Activated T-cell treated with anti-CD3 and anti-CD28 coated beads, Interleukin-2, amount 50 U/mL, for 24 hours (primary cell): ENCODE measurements around the gene NSUN7.

Experiments
- DNase-seq: peaks from one replicate; pipeline ENCODE4 v3.0.0-alpha.2; 2020
- H3K27ac Mint-ChIP-seq: 2 replicates; pipeline ENCODE4 v1.8.0; 2020; ENCODE audit warnings: mild to moderate bottlenecking, mixed read lengths
- H3K27me3 Mint-ChIP-seq: 2 replicates; pipeline ENCODE4 v1.8.0; 2020; ENCODE audit warnings: mixed read lengths
- H3K36me3 Mint-ChIP-seq: 2 replicates; pipeline ENCODE4 v1.8.0; 2020; ENCODE audit warnings: low read depth, mixed read lengths
- H3K4me1 Mint-ChIP-seq: 2 replicates; pipeline ENCODE4 v1.8.0; 2020; ENCODE audit warnings: low read depth, mixed read lengths
- H3K4me3 Mint-ChIP-seq: 2 replicates; pipeline ENCODE4 v1.8.0; 2020; ENCODE audit warnings: mild to moderate bottlenecking, moderate library complexity, mixed read lengths
- H3K9me3 Mint-ChIP-seq: 2 replicates; pipeline ENCODE4 v1.8.0; 2020; ENCODE audit warnings: mixed read lengths

The NSUN7 gene

GRCh38 chr4:40840985-40841571 lies 91.3 kb downstream of the NSUN7 start:
- no peaks in the 10 kb centered on the region for H3K9me3 Mint-ChIP-seq
- peaks cover 4% of the 10 kb centered on the region for H3K27me3 Mint-ChIP-seq
- no peak overlapping the region for H3K27ac Mint-ChIP-seq
- peak; percentile 83 for DNase-seq
- H3K4me3 Mint-ChIP-seq: no peak overlapping the region
- no peaks in the 10 kb centered on the region for H3K36me3 Mint-ChIP-seq
- peaks cover 7% of the 10 kb centered on the region for H3K4me1 Mint-ChIP-seq

DNA sequence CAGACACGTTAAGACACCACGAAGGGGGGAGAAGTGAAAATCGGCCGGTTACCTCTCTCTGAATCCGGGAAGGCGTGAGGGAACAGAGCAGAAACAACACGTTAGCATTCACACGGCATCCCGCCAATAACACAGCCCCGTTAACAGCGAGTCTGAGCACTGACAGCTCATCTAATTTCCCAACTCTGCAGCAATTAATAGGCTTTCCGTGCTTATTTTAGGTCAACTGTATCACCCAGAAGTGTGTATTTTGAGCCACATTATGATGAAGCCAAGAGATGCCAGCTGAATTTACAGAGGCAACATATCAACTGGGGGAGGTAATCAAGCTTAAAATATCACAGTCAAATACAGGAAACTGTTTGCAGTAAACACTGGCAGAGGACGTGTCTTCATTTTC lies 92.6 kb downstream of the NSUN7 start:
- no peak for DNase-seq
- H3K9me3 Mint-ChIP-seq: no peaks in the 10 kb centered on the region
- H3K4me1 Mint-ChIP-seq: peaks cover 7% of the 10 kb centered on the region
- no peaks in the 10 kb centered on the region for H3K36me3 Mint-ChIP-seq
- H3K4me3 Mint-ChIP-seq: no peak overlapping the region
- H3K27ac Mint-ChIP-seq: no peak overlapping the region
- H3K27me3 Mint-ChIP-seq: peaks cover 4% of the 10 kb centered on the region

DNA sequence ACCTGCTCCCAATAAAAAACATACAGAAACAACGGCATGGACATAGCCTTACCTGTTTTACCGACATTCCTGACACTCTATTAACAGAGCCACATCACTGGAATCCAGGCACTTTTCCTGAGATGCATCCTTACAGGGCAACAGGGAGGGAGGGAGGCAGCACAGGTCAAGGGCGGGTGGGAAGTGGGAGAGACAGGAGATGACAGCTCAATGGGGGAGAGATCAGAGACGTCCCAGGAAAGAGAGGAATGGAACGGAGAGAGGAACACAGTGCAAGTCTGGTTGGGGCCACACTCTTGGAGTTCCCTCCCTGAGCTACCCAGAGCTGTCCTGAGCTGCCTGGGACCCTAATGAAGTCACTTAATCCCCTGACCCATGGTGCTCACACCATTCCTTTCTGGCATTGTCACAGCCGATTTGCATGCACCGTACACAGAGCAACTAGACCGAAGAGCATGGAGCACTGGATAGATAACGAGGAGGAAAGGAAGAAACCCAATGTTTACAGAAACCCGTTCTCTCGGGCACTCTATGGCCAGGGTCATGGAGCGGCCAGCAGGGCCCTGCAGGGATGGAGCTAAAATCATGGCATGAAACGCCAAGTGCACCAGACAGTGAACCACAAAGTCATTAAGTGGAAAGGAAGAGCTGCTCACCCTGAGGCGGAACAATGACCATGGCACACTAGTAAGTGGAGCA lies 93.1 kb downstream of the NSUN7 start:
- H3K4me3 Mint-ChIP-seq: no peak overlapping the region
- H3K9me3 Mint-ChIP-seq: no peaks in the 10 kb centered on the region
- peaks cover 4% of the 10 kb centered on the region for H3K27me3 Mint-ChIP-seq
- no peak for DNase-seq
- peaks cover 7% of the 10 kb centered on the region for H3K4me1 Mint-ChIP-seq
- no peaks in the 10 kb centered on the region for H3K36me3 Mint-ChIP-seq
- no peak overlapping the region for H3K27ac Mint-ChIP-seq

- no peaks in the 10 kb centered on the region for H3K36me3 Mint-ChIP-seq
- DNase-seq: no peak
- no peak overlapping the region for H3K4me3 Mint-ChIP-seq
- peaks cover 7% of the 10 kb centered on the region for H3K27me3 Mint-ChIP-seq
- peaks cover 7% of the 10 kb centered on the region for H3K4me1 Mint-ChIP-seq
- H3K27ac Mint-ChIP-seq: no peak overlapping the region
- no peaks in the 10 kb centered on the region for H3K9me3 Mint-ChIP-seq
Measured at GRCh38 chr4:40843696-40844095, 93.9 kb downstream of the NSUN7 start.

GRCh38 chr4:40844261-40844660 lies 94.5 kb downstream of the NSUN7 start:
- H3K9me3 Mint-ChIP-seq: no peaks in the 10 kb centered on the region
- no peak overlapping the region for H3K27ac Mint-ChIP-seq
- DNase-seq: no peak
- H3K4me1 Mint-ChIP-seq: peaks cover 7% of the 10 kb centered on the region
- H3K27me3 Mint-ChIP-seq: peaks cover 12% of the 10 kb centered on the region
- H3K4me3 Mint-ChIP-seq: no peak overlapping the region
- H3K36me3 Mint-ChIP-seq: no peaks in the 10 kb centered on the region

GRCh38 chr4:40845154-40845835 lies 95.5 kb downstream of the NSUN7 start:
- no peak for DNase-seq
- Mint-ChIP-seq H3K27me3 (peaks cover 12% of the 10 kb centered on the region), H3K4me3 (no peak overlapping the region), H3K4me1 (peaks cover 7% of the 10 kb centered on the region), H3K9me3 (no peaks in the 10 kb centered on the region), H3K27ac (no peak overlapping the region), H3K36me3 (no peaks in the 10 kb centered on the region)

GRCh38 chr4:40846532-40846931 lies 96.8 kb downstream of the NSUN7 start:
- no peak for DNase-seq
- Mint-ChIP-seq H3K4me1 (no peaks in the 10 kb centered on the region), H3K4me3 (no peak overlapping the region), H3K36me3 (no peaks in the 10 kb centered on the region), H3K27me3 (peaks cover 19% of the 10 kb centered on the region), H3K9me3 (no peaks in the 10 kb centered on the region), H3K27ac (no peak overlapping the region)

- Mint-ChIP-seq H3K27me3 (peaks cover 25% of the 10 kb centered on the region), H3K9me3 (no peaks in the 10 kb centered on the region), H3K4me3 (no peak overlapping the region), H3K36me3 (no peaks in the 10 kb centered on the region), H3K4me1 (no peaks in the 10 kb centered on the region), H3K27ac (no peak overlapping the region)
- DNase-seq: no peak
Measured at GRCh38 chr4:40848251-40848650, 98.5 kb downstream of the NSUN7 start.

GRCh38 chr4:40848940-40849339 lies 99.2 kb downstream of the NSUN7 start:
- DNase-seq: no peak
- H3K27ac Mint-ChIP-seq: no peak overlapping the region
- H3K9me3 Mint-ChIP-seq: no peaks in the 10 kb centered on the region
- no peak overlapping the region for H3K4me3 Mint-ChIP-seq
- H3K4me1 Mint-ChIP-seq: no peaks in the 10 kb centered on the region
- no peaks in the 10 kb centered on the region for H3K36me3 Mint-ChIP-seq
- H3K27me3 Mint-ChIP-seq: peaks cover 32% of the 10 kb centered on the region

DNA sequence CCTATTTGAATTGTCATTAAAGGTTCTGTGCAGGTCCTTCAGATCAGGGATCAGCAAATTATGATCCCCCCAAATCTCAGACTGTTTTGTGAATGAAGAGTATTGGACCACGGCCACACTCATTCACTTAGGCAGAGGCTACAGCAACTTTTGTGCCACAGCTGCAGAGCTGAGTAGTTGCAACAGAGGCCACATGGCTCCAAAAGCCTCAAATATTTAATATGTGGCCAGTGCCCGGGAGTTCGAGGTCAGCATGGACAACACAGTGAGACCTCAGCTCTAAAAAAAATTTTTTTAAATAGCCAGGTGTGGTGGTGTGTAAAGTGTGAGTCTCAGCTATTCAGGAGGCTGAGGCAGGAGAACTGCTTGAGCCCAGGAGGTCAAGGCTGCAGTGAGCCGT lies 100.7 kb downstream of the NSUN7 start:
- no peaks in the 10 kb centered on the region for H3K36me3 Mint-ChIP-seq

GRCh38 chr4:40856277-40856839 lies 106.6 kb downstream of the NSUN7 start:
- Mint-ChIP-seq H3K27ac (no peak overlapping the region), H3K9me3 (no peaks in the 10 kb centered on the region)
- no peak for DNase-seq

More for the DNA sequence above, 100.7 kb downstream of the NSUN7 start:
- no peak overlapping the region for H3K27ac Mint-ChIP-seq
- no peaks in the 10 kb centered on the region for H3K9me3 Mint-ChIP-seq
- H3K4me1 Mint-ChIP-seq: no peaks in the 10 kb centered on the region
- peaks cover 46% of the 10 kb centered on the region for H3K27me3 Mint-ChIP-seq
- no peak overlapping the region for H3K4me3 Mint-ChIP-seq
- no peak for DNase-seq

GRCh38 chr4:40856840-40857362 lies 107.1 kb downstream of the NSUN7 start:
- H3K9me3 Mint-ChIP-seq: no peaks in the 10 kb centered on the region
- peaks cover 80% of the 10 kb centered on the region for H3K27me3 Mint-ChIP-seq
- H3K4me1 Mint-ChIP-seq: peaks cover 13% of the 10 kb centered on the region
- no peaks in the 10 kb centered on the region for H3K36me3 Mint-ChIP-seq
- H3K27ac Mint-ChIP-seq: no peak overlapping the region
- peak overlapping the region; percentile 66 for H3K4me3 Mint-ChIP-seq
- peak; percentile 73 for DNase-seq

More at GRCh38 chr4:40856277-40856839, 106.6 kb downstream of the NSUN7 start:
- Mint-ChIP-seq H3K36me3 (no peaks in the 10 kb centered on the region), H3K4me1 (peaks cover 13% of the 10 kb centered on the region), H3K4me3 (peak overlapping the region; percentile 66), H3K27me3 (peaks cover 80% of the 10 kb centered on the region)

GRCh38 chr4:40857956-40858355 lies 108.2 kb downstream of the NSUN7 start:
- no peak overlapping the region for H3K27ac Mint-ChIP-seq
- no peak for DNase-seq
- no peaks in the 10 kb centered on the region for H3K36me3 Mint-ChIP-seq
- peaks cover 13% of the 10 kb centered on the region for H3K4me1 Mint-ChIP-seq
- peaks cover 81% of the 10 kb centered on the region for H3K27me3 Mint-ChIP-seq
- no peak overlapping the region for H3K4me3 Mint-ChIP-seq
- H3K9me3 Mint-ChIP-seq: no peaks in the 10 kb centered on the region

DNA sequence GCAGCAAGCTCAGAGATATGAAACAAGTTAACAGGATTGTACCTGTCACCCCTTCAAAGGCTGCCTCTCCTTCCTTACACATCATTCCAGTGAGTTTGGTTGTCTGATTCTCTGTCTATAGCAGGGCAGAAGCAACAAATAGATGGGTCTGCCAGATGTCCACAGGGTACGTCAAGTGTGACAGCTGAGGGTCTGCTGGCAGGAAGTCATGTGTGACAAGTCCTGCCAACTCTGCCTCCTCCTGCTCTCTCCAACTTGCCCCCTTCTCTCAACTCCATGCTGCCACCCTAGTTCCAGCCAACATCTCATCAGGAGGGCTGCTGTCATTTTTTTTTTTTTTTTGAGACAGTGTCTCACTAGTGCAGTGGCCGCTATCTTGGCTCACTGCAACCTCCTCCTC lies 109.2 kb downstream of the NSUN7 start:
- H3K36me3 Mint-ChIP-seq: no peaks in the 10 kb centered on the region
- H3K9me3 Mint-ChIP-seq: no peaks in the 10 kb centered on the region
- H3K27ac Mint-ChIP-seq: no peak overlapping the region
- no peak for DNase-seq
- no peak overlapping the region for H3K4me3 Mint-ChIP-seq
- peaks cover 13% of the 10 kb centered on the region for H3K4me1 Mint-ChIP-seq
- H3K27me3 Mint-ChIP-seq: peaks cover 76% of the 10 kb centered on the region
